ENCODE data around the gene MAP3K7.
A peak's percentile ranks its signal among the peaks of the same experiment; 100 is the strongest.

The MAP3K7 gene

GRCh38 chr6:90479603-90479926 lies 107.3 kb downstream of the MAP3K7 start:
- Histone ChIP-seq H3K27ac (ENCODE audit: insufficient read depth in 1 of 2, low read depth in 1 of 2, low read length in 2 of 2, poor library complexity in 1 of 2, severe bottlenecking in 2 of 2) (no peak overlapping the region), H3K4me1 (ENCODE audit: control extremely low read depth in 1 of 4, control insufficient read depth in 4 of 4, insufficient read depth in 4 of 4, low read length in 3 of 4) (peaks cover 0 to 4% (median 4%) of the 10 kb centered on the region in 4 experiments), H3K9me3 (ENCODE audit: control extremely low read depth in 1 of 5, control insufficient read depth in 4 of 5, insufficient read depth in 2 of 5, low read depth in 1 of 5, low read length in 4 of 5) (no peaks in the 10 kb centered on the region), H3K27me3 (replicated peaks in 2 of 5; ENCODE audit: control insufficient read depth in 4 of 5, insufficient read depth in 5 of 5, low read length in 4 of 5) (no peaks in the 10 kb centered on the region), H3K36me3 (ENCODE audit: control insufficient read depth in 4 of 4, insufficient read depth in 4 of 4, low read length in 3 of 4) (no peaks in the 10 kb centered on the region), H3K4me3 (ENCODE audit: control insufficient read depth in 1 of 7, extremely low read depth in 1 of 7, insufficient read depth in 4 of 7, low read depth in 2 of 7, low read length in 6 of 7) (no peak overlapping the region)
- ChIA-PET CTCF (interaction anchor here (0.6 to 13.1 kb wide), 27 partner anchors 9 to 548 kb away, joined by 3 to 153 read pairs (median 4); no protein-coding TSS in a partner anchor), POLR2A (interaction anchor here (0.6 to 0.7 kb wide), 2 partner anchors 99 to 539 kb away, joined by 3 to 5 read pairs; no protein-coding TSS in a partner anchor)
- 71% methylated on average over 1 of the region's 1 CpG for WGBS (ENCODE audit: insufficient coverage)
- no peak for DNase-seq

- no peaks in the 10 kb centered on the region for H3K27me3 ChIP-seq (replicated peaks in 2 of 5; ENCODE audit: control insufficient read depth in 4 of 5, insufficient read depth in 5 of 5, low read length in 4 of 5)
- H3K36me3 ChIP-seq (ENCODE audit: control insufficient read depth in 4 of 4, insufficient read depth in 4 of 4, low read length in 3 of 4), result no peaks in the 10 kb centered on the region
- peak; percentile 90 to 95 (median 94) for DNase-seq
- no peak overlapping the region for H3K27ac ChIP-seq (ENCODE audit: insufficient read depth in 1 of 2, low read depth in 1 of 2, low read length in 2 of 2, poor library complexity in 1 of 2, severe bottlenecking in 2 of 2)
- CTCF ChIA-PET, result interaction anchor here (0.6 to 13.1 kb wide), 32 partner anchors 9 to 670 kb away, joined by 3 to 153 read pairs (median 4); no protein-coding TSS in a partner anchor
- H3K4me1 ChIP-seq (ENCODE audit: control extremely low read depth in 1 of 4, control insufficient read depth in 4 of 4, insufficient read depth in 4 of 4, low read length in 3 of 4), result peaks cover 0 to 7% (median 4%) of the 10 kb centered on the region in 4 experiments
- 66% methylated on average over 9 of the region's 15 CpGs for WGBS (ENCODE audit: insufficient coverage)
- POLR2A ChIA-PET, result interaction anchor here (0.6 to 0.7 kb wide), 2 partner anchors 99 to 539 kb away, joined by 3 to 5 read pairs; no protein-coding TSS in a partner anchor
- no peaks in the 10 kb centered on the region for H3K9me3 ChIP-seq (ENCODE audit: control extremely low read depth in 1 of 5, control insufficient read depth in 4 of 5, insufficient read depth in 2 of 5, low read depth in 1 of 5, low read length in 4 of 5)
- H3K4me3 ChIP-seq (ENCODE audit: control insufficient read depth in 1 of 7, extremely low read depth in 1 of 7, insufficient read depth in 4 of 7, low read depth in 2 of 7, low read length in 6 of 7), result no peak overlapping the region
Measured at GRCh38 chr6:90478789-90479602, 107.9 kb downstream of the MAP3K7 start.

DNA sequence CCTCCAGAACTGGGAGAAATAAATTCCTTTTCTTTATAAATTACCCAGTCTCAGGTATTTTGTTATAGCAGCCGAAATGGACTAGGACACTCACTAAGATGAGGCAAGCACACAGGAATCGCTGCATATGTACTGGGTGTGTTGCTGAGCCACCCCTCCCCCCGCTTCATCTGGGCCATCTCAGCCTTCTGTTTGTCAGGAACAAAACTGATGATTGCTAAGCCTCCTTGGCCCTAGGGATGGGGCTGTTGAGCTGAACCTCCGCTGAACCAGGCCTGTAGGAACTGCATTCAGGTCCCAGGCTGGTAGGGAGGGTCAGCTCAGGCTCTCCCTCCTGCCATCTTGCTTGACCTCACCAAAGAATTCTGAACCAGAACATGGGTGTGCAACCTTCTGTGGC lies 108.6 kb downstream of the MAP3K7 start:
- CTCF ChIA-PET, result interaction anchor here (0.9 to 13.1 kb wide), 18 partner anchors 8 to 669 kb away, joined by 3 to 153 read pairs (median 5); no protein-coding TSS in a partner anchor
- 92% methylated on average over 3 of the region's 4 CpGs for WGBS (ENCODE audit: insufficient coverage)
- Histone ChIP-seq H3K4me1 (ENCODE audit: control extremely low read depth in 1 of 4, control insufficient read depth in 4 of 4, insufficient read depth in 4 of 4, low read length in 3 of 4) (peaks cover 0 to 14% (median 5%) of the 10 kb centered on the region in 4 experiments), H3K36me3 (ENCODE audit: control insufficient read depth in 4 of 4, insufficient read depth in 4 of 4, low read length in 3 of 4) (no peaks in the 10 kb centered on the region), H3K27me3 (replicated peaks in 2 of 5; ENCODE audit: control insufficient read depth in 4 of 5, insufficient read depth in 5 of 5, low read length in 4 of 5) (no peaks in the 10 kb centered on the region), H3K9me3 (ENCODE audit: control extremely low read depth in 1 of 5, control insufficient read depth in 4 of 5, insufficient read depth in 2 of 5, low read depth in 1 of 5, low read length in 4 of 5) (no peaks in the 10 kb centered on the region), H3K4me3 (ENCODE audit: control insufficient read depth in 1 of 7, extremely low read depth in 1 of 7, insufficient read depth in 4 of 7, low read depth in 2 of 7, low read length in 6 of 7) (no peak overlapping the region), H3K27ac (ENCODE audit: insufficient read depth in 1 of 2, low read depth in 1 of 2, low read length in 2 of 2, poor library complexity in 1 of 2, severe bottlenecking in 2 of 2) (no peak overlapping the region)
- DNase-seq, result peak in 1 of 3 donors; percentile 11
- POLR2A ChIA-PET, result no interaction called here

GRCh38 chr6:90477366-90477765 lies 109.5 kb downstream of the MAP3K7 start:
- no peaks in the 10 kb centered on the region for H3K36me3 ChIP-seq (ENCODE audit: control insufficient read depth in 4 of 4, insufficient read depth in 4 of 4, low read length in 3 of 4)
- no peaks in the 10 kb centered on the region for H3K9me3 ChIP-seq (ENCODE audit: control extremely low read depth in 1 of 5, control insufficient read depth in 4 of 5, insufficient read depth in 2 of 5, low read depth in 1 of 5, low read length in 4 of 5)
- H3K27me3 ChIP-seq (replicated peaks in 2 of 5; ENCODE audit: control insufficient read depth in 4 of 5, insufficient read depth in 5 of 5, low read length in 4 of 5), result no peaks in the 10 kb centered on the region
- peaks cover 4 to 23% (median 8%) of the 10 kb centered on the region in 4 experiments for H3K4me1 ChIP-seq (ENCODE audit: control extremely low read depth in 1 of 4, control insufficient read depth in 4 of 4, insufficient read depth in 4 of 4, low read length in 3 of 4)
- DNase-seq, result no peak
- no peak overlapping the region for H3K27ac ChIP-seq (ENCODE audit: insufficient read depth in 1 of 2, low read depth in 1 of 2, low read length in 2 of 2, poor library complexity in 1 of 2, severe bottlenecking in 2 of 2)
- no peak overlapping the region for H3K4me3 ChIP-seq (ENCODE audit: control insufficient read depth in 1 of 7, extremely low read depth in 1 of 7, insufficient read depth in 4 of 7, low read depth in 2 of 7, low read length in 6 of 7)
- WGBS (ENCODE audit: insufficient coverage), result 100% methylated on average over 3 of the region's 4 CpGs
- CTCF ChIA-PET, result interaction anchor here (0.7 to 13.1 kb wide), 8 partner anchors 15 to 543 kb away, joined by 3 to 153 read pairs (median 17); no protein-coding TSS in a partner anchor
- POLR2A ChIA-PET, result no interaction called here

- POLR2A ChIA-PET, result no interaction called here
Measured at GRCh38 chr6:90472716-90473115, 114.2 kb downstream of the MAP3K7 start.

DNA sequence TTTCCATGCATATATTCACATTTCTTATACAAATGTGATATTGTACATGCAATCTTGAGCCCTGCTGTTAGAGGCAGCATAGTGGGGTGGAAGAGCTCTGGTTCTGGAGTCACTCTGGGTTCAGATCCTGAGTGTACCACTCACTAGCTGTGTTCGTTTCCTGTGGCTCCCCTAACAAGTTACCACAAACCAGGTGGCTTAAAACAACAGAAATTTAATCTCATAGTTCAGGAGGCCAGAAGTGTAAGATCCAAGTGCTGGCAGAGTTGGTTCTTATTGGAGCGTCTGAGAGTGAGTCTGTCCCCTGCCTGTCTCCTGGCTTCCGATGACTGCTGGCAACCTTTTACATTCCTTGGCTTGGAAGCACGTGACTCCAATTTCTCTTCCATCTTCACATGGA lies 115.6 kb downstream of the MAP3K7 start:
- H3K9me3 ChIP-seq (ENCODE audit: control extremely low read depth in 1 of 5, control insufficient read depth in 4 of 5, insufficient read depth in 2 of 5, low read depth in 1 of 5, low read length in 4 of 5), result no peaks in the 10 kb centered on the region
- H3K27me3 ChIP-seq (replicated peaks in 2 of 5; ENCODE audit: control insufficient read depth in 4 of 5, insufficient read depth in 5 of 5, low read length in 4 of 5), result no peaks in the 10 kb centered on the region
- peaks cover 4 to 30% (median 11%) of the 10 kb centered on the region in 4 experiments for H3K4me1 ChIP-seq (ENCODE audit: control extremely low read depth in 1 of 4, control insufficient read depth in 4 of 4, insufficient read depth in 4 of 4, low read length in 3 of 4)
- no peak overlapping the region for H3K4me3 ChIP-seq (ENCODE audit: control insufficient read depth in 1 of 7, extremely low read depth in 1 of 7, insufficient read depth in 4 of 7, low read depth in 2 of 7, low read length in 6 of 7)
- ChIA-PET CTCF (interaction anchor here (1.6 kb wide), 1 partner anchor 8 kb away, joined by 11 read pairs; no protein-coding TSS in a partner anchor), POLR2A (no interaction called here)
- WGBS (ENCODE audit: insufficient coverage), result 90% methylated on average over 3 of the region's 4 CpGs
- no peak overlapping the region for H3K27ac ChIP-seq (ENCODE audit: insufficient read depth in 1 of 2, low read depth in 1 of 2, low read length in 2 of 2, poor library complexity in 1 of 2, severe bottlenecking in 2 of 2)
- H3K36me3 ChIP-seq (ENCODE audit: control insufficient read depth in 4 of 4, insufficient read depth in 4 of 4, low read length in 3 of 4), result no peaks in the 10 kb centered on the region
- peak in 2 of 3 donors; percentile 52 to 60 for DNase-seq

More at GRCh38 chr6:90472716-90473115, 114.2 kb downstream of the MAP3K7 start:
- Histone ChIP-seq H3K36me3 (ENCODE audit: control insufficient read depth in 4 of 4, insufficient read depth in 4 of 4, low read length in 3 of 4) (no peaks in the 10 kb centered on the region), H3K27me3 (replicated peaks in 2 of 5; ENCODE audit: control insufficient read depth in 4 of 5, insufficient read depth in 5 of 5, low read length in 4 of 5) (no peaks in the 10 kb centered on the region), H3K9me3 (ENCODE audit: control extremely low read depth in 1 of 5, control insufficient read depth in 4 of 5, insufficient read depth in 2 of 5, low read depth in 1 of 5, low read length in 4 of 5) (no peaks in the 10 kb centered on the region), H3K4me3 (ENCODE audit: control insufficient read depth in 1 of 7, extremely low read depth in 1 of 7, insufficient read depth in 4 of 7, low read depth in 2 of 7, low read length in 6 of 7) (no peak overlapping the region), H3K4me1 (ENCODE audit: control extremely low read depth in 1 of 4, control insufficient read depth in 4 of 4, insufficient read depth in 4 of 4, low read length in 3 of 4) (peaks cover 4 to 30% (median 11%) of the 10 kb centered on the region in 4 experiments), H3K27ac (ENCODE audit: insufficient read depth in 1 of 2, low read depth in 1 of 2, low read length in 2 of 2, poor library complexity in 1 of 2, severe bottlenecking in 2 of 2) (no peak overlapping the region)
- no peak for DNase-seq
- 69% methylated on average over 9 of the region's 9 CpGs for WGBS (ENCODE audit: insufficient coverage)
- CTCF ChIA-PET, result interaction anchor here (0.7 to 13.1 kb wide), 4 partner anchors 15 to 532 kb away, joined by 3 to 153 read pairs (median 4); no protein-coding TSS in a partner anchor

- Histone ChIP-seq H3K27me3 (replicated peaks in 2 of 5; ENCODE audit: control insufficient read depth in 4 of 5, insufficient read depth in 5 of 5, low read length in 4 of 5) (no peaks in the 10 kb centered on the region), H3K4me3 (ENCODE audit: control insufficient read depth in 1 of 7, extremely low read depth in 1 of 7, insufficient read depth in 4 of 7, low read depth in 2 of 7, low read length in 6 of 7) (no peak overlapping the region), H3K27ac (ENCODE audit: insufficient read depth in 1 of 2, low read depth in 1 of 2, low read length in 2 of 2, poor library complexity in 1 of 2, severe bottlenecking in 2 of 2) (no peak overlapping the region), H3K9me3 (ENCODE audit: control extremely low read depth in 1 of 5, control insufficient read depth in 4 of 5, insufficient read depth in 2 of 5, low read depth in 1 of 5, low read length in 4 of 5) (no peaks in the 10 kb centered on the region), H3K4me1 (ENCODE audit: control extremely low read depth in 1 of 4, control insufficient read depth in 4 of 4, insufficient read depth in 4 of 4, low read length in 3 of 4) (peaks cover 4 to 30% (median 11%) of the 10 kb centered on the region in 4 experiments), H3K36me3 (ENCODE audit: control insufficient read depth in 4 of 4, insufficient read depth in 4 of 4, low read length in 3 of 4) (no peaks in the 10 kb centered on the region)
- no CpG with 5 or more reads among the region's 2 CpGs for WGBS (ENCODE audit: insufficient coverage)
- DNase-seq, result no peak
- CTCF ChIA-PET, result interaction anchor here (1.0 to 1.6 kb wide), 2 partner anchors 9 to 76 kb away, joined by 3 to 11 read pairs; no protein-coding TSS in a partner anchor
- POLR2A ChIA-PET, result no interaction called here
Measured at GRCh38 chr6:90469906-90470305, 117.0 kb downstream of the MAP3K7 start.
